Brain microvascular endothelial cell (primary cell): Measurements from ENCODE around the gene HNRNPC.
A peak's percentile ranks its signal among the peaks of the same experiment; 100 is the strongest.
"Not testable (repeated sequence)": the region's sequence is repeated elsewhere in the genome, so short reads cannot be mapped to it uniquely, and the experiment has no call there.

Experiments used
- DNase-seq: peaks from one replicate; pipeline ENCODE4 v3.0.0-alpha.2; 2020
- H3K27ac ChIP-seq: fragments of 250-450 bp; sonication (Bioruptor Pico); 2 replicates; pipeline ENCODE4 v1.5.1; 2020; ENCODE audit warnings: mild to moderate bottlenecking, moderate library complexity
- H3K27me3 ChIP-seq: fragments of 250-450 bp; sonication (Bioruptor Pico); replicated peaks from 2 replicates; pipeline ENCODE4 v1.5.1; 2020; ENCODE audit warnings: mild to moderate bottlenecking
- H3K36me3 ChIP-seq: fragments of 250-450 bp; sonication (Bioruptor Pico); replicated peaks from 2 replicates; pipeline ENCODE4 v1.5.1; 2020; ENCODE audit warnings: mild to moderate bottlenecking
- H3K4me3 ChIP-seq: 2 replicates; pipeline ENCODE4 v1.5.1; 2011; ENCODE audit warnings: low read depth, mild to moderate bottlenecking, control low read depth, low read length, moderate library complexity
- in situ Hi-C: cut with HindIII; loops from 2 replicates; pipeline ENCODE4 v1.10.0; 2017; ENCODE audit warnings: low sequenced_read_pairs, low pct_ligation_motif_present
- TF ChIP-seq, protein P1 (sequence below): IDR thresholded peaks from 2 replicates; pipeline ENCODE4 v1.5.1; 2011; ENCODE audit warnings: low read depth, mild to moderate bottlenecking, moderate library complexity, low read length, control low read depth, inconsistent platforms; ENCODE audit errors: missing control alignments

The HNRNPC gene

GRCh38 chr14:21279783-21280182, 10.5 kb upstream of the HNRNPC start, which contains the start of gene RPGRIP1:
RPGRIP1 (plus strand) TSS chr14:21280083; CDS start chr14:21287977, 7,894 bp downstream.
- Histone ChIP-seq H3K27me3 (no peaks in the 10 kb centered on the region), H3K4me3 (no peak within 1 kb of the TSS), H3K36me3 (no peaks in the 10 kb centered on the region), H3K27ac (no peak within 1 kb of the TSS)
- DNase-seq = no peak
- in situ Hi-C loops = no loop called here
- TF ChIP-seq, protein P1, sequence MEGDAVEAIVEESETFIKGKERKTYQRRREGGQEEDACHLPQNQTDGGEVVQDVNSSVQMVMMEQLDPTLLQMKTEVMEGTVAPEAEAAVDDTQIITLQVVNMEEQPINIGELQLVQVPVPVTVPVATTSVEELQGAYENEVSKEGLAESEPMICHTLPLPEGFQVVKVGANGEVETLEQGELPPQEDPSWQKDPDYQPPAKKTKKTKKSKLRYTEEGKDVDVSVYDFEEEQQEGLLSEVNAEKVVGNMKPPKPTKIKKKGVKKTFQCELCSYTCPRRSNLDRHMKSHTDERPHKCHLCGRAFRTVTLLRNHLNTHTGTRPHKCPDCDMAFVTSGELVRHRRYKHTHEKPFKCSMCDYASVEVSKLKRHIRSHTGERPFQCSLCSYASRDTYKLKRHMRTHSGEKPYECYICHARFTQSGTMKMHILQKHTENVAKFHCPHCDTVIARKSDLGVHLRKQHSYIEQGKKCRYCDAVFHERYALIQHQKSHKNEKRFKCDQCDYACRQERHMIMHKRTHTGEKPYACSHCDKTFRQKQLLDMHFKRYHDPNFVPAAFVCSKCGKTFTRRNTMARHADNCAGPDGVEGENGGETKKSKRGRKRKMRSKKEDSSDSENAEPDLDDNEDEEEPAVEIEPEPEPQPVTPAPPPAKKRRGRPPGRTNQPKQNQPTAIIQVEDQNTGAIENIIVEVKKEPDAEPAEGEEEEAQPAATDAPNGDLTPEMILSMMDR = no peak

GRCh38 chr14:21278632-21279031, 9.4 kb upstream of the HNRNPC start:
- no peak for DNase-seq
- H3K27ac ChIP-seq = no peak overlapping the region
- no peaks in the 10 kb centered on the region for H3K36me3 ChIP-seq
- TF ChIP-seq, protein P1 = no peak
- no peak overlapping the region for H3K4me3 ChIP-seq
- in situ Hi-C loops = no loop called here
- H3K27me3 ChIP-seq = no peaks in the 10 kb centered on the region

GRCh38 chr14:21275261-21275858, 6.1 kb upstream of the HNRNPC start:
- TF ChIP-seq, protein P1 = no peak

DNA sequence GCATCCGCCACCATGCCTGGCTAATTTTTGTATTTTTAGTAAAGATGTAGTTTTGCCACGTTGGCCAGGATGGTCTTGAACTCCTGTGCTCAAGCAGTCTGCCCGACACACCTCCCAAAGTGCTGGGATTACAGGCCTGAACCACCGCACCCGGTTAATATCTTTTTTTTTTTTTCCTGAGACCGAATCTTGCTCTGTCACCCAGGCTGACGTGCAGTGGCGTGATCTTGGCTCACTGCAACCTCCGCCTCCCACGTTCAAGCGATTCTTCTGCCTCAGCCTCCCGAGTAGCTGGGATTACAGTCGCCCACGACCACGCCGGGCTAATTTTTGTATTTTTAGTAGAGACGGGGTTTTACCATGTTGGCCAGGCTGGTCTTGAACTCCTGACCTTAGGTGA, 3.4 kb upstream of the HNRNPC start:
- H3K4me3 ChIP-seq, in situ Hi-C loops, H3K27me3 ChIP-seq, H3K27ac ChIP-seq, DNase-seq, H3K36me3 ChIP-seq: not testable (repeated sequence)

More at GRCh38 chr14:21275261-21275858, 6.1 kb upstream of the HNRNPC start:
- Histone ChIP-seq H3K4me3 (no peak overlapping the region), H3K36me3 (no peaks in the 10 kb centered on the region), H3K27me3 (no peaks in the 10 kb centered on the region), H3K27ac (no peak overlapping the region)
- in situ Hi-C loops = no loop called here
- no peak for DNase-seq

- no peaks in the 10 kb centered on the region for H3K27me3 ChIP-seq
- peak; percentile 39 for DNase-seq
- H3K4me3 ChIP-seq = peak overlapping the region; percentile 99
- peaks cover 32% of the 10 kb centered on the region for H3K36me3 ChIP-seq
- H3K27ac ChIP-seq = peak overlapping the region; percentile 89
- TF ChIP-seq, protein P1 = no peak
- in situ Hi-C loops = no loop called here
Observed at GRCh38 chr14:21268617-21269251, 508 bp downstream of the HNRNPC start.

- TF ChIP-seq, protein P1 = no peak
- H3K4me3 ChIP-seq = peak overlapping the region; percentile 99
- no peak for DNase-seq
- peaks cover 37% of the 10 kb centered on the region for H3K36me3 ChIP-seq
- no peaks in the 10 kb centered on the region for H3K27me3 ChIP-seq
- H3K27ac ChIP-seq = peak overlapping the region; percentile 89
- in situ Hi-C loops = no loop called here
Observed at GRCh38 chr14:21267886-21268616, 1.2 kb downstream of the HNRNPC start.
